ENCODE results near the gene LTBP1. TPM values are rescaled to one million over a fixed set of nuclear protein-coding genes. Genes with fewer than 3 reads are reported as not detected.

The LTBP1 gene
- total and polyA plus RNA-seq, 2 donors: 97.7 to 175 TPM

DNA sequence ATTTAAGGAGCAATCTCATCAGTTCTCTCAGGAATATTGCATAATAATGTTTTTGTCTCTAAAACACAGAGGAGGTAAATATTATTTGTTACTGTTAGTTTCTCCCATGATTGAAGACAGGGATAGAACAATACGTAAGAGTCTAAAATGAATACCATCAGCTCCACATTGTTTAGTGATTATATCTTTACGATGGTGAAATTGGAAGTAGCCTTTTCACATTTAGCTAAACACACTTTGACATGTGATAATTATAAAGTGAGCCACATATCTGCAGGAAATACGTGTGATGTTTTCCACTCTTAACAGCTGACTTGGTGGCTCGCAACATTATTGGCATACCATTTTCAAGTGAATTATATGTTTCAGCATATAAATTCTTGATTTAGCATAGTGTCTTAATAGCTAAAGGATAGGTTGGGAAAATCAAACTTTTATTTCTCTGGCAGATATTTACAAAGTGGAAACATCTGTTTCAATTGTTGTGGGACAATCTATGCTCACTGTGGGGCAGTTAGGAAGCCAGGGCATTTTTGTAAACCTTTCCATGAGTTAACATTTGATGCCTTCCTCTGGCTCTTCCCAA is 321.6 kb downstream of the LTBP1 start:
- H3K27ac ChIP-seq (ENCODE audit: low read depth): no peak overlapping the region
- no peak for DNase-seq (ENCODE audit: extremely low spot score)
- WGBS: 57% methylated on average over 4 of the region's 4 CpGs
- H3K36me3 ChIP-seq (ENCODE audit: insufficient read depth): no peaks in the 10 kb centered on the region
- H3K4me3 ChIP-seq (ENCODE audit: low read depth, low read length): no peak overlapping the region
- H3K4me1 ChIP-seq (ENCODE audit: insufficient read depth): no peaks in the 10 kb centered on the region

DNA sequence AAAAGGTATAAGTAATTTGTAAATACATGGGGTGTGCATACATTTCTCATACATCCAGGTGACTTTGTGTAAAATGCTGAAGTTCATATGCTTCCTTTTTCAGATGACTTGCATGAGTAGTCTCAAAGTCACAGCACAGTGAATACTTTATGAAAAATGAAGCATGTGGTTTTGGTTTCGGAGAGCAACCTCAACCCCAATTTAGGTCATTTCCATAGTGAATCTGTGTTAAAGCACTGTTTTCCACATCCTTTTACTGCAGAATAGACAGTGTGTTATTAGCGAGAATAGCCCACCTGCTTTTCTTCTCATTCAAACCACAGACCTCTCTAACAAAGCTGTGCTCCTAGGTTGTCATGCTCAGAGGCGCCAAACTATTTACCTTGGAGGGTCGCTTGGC is 325.2 kb downstream of the LTBP1 start:
- Histone ChIP-seq H3K4me3 (ENCODE audit: low read depth, low read length) (no peak overlapping the region), H3K36me3 (ENCODE audit: insufficient read depth) (no peaks in the 10 kb centered on the region), H3K27ac (ENCODE audit: low read depth) (no peak overlapping the region), H3K4me1 (ENCODE audit: insufficient read depth) (no peaks in the 10 kb centered on the region)
- DNase-seq (ENCODE audit: extremely low spot score): no peak
- WGBS: 93% methylated on average over 4 of the region's 4 CpGs

DNA sequence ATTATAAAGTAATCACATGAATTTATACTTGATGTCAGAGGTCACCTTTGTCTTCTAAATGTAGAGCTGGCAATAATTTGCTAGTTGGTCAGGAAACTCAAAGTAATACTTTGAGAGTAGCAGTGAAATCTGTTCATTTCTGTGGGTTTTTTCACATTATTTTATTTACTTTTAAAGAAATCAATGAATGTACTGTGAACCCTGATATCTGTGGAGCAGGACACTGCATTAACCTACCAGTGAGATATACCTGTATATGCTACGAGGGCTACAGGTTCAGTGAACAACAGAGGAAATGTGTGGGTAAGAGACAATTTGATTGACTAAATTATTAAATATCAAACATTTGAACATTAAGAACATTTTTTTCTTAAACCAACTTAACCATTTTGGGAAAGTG is 326.7 kb downstream of the LTBP1 start:
- DNase-seq (ENCODE audit: extremely low spot score): no peak
- WGBS: 99% methylated on average over 1 of the region's 1 CpG
- Histone ChIP-seq H3K4me3 (ENCODE audit: low read depth, low read length) (no peak overlapping the region), H3K27ac (ENCODE audit: low read depth) (no peak overlapping the region), H3K36me3 (ENCODE audit: insufficient read depth) (no peaks in the 10 kb centered on the region), H3K4me1 (ENCODE audit: insufficient read depth) (no peaks in the 10 kb centered on the region)

DNA sequence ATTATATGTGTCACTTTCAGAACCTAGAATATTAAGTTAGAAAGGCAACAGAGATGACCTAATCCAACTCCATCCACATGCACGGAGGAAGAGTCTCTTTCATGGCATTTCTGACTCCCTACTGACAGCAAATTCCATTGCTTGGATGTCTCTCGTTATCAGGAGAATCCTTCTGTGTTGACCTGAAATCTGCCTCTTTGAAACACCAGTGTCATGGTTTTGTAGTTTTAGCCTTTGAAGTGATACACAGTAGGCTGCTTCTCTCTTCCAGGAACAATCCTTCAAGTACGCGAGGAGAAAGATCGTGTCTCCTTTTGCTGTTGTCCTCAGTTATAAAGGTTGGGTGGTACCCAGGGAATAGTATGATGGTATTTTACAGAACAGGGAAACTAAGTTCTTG is 327.8 kb downstream of the LTBP1 start:
- H3K36me3 ChIP-seq (ENCODE audit: insufficient read depth): no peaks in the 10 kb centered on the region
- H3K4me3 ChIP-seq (ENCODE audit: low read depth, low read length): no peak overlapping the region
- 91% methylated on average over 5 of the region's 5 CpGs for WGBS
- H3K4me1 ChIP-seq (ENCODE audit: insufficient read depth): no peaks in the 10 kb centered on the region
- DNase-seq (ENCODE audit: extremely low spot score): no peak
- H3K27ac ChIP-seq (ENCODE audit: low read depth): no peak overlapping the region

DNA sequence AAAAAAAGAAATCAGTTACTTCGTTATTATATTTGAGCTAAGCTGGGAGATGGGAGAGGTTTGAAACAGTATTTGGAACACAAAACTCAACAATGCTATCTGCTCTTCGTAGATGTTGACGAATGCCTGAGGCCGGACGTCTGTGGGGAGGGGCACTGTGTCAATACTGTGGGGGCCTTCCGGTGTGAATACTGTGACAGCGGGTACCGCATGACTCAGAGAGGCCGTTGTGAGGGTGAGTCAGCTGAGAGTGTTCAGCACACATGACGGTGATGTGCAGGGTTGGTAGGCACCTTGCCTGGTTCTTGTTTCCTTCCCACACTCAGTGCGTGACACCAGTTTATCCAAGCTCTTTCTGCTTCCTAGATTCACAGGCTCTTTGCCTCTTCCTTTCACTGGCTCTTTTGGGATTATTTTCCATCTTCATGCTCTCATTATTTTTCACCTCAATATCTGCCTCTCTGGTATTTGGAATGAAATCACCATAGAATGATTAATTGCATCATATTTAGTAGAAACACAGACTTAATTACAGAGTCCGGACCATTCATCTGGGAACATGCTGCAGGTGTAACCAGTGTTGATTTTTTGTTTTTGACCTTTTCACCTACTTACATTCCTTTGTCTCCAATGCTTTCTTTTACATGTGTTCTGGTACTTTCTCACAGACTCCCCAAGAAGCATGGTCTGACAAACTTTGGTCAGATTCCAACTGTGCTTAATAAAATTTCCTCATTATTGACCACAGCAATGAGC is 329.1 kb downstream of the LTBP1 start:
- Histone ChIP-seq H3K36me3 (ENCODE audit: insufficient read depth) (no peaks in the 10 kb centered on the region), H3K4me1 (ENCODE audit: insufficient read depth) (no peaks in the 10 kb centered on the region), H3K27ac (ENCODE audit: low read depth) (no peak overlapping the region), H3K4me3 (ENCODE audit: low read depth, low read length) (no peak overlapping the region)
- 81% methylated on average over 12 of the region's 12 CpGs for WGBS
- no peak for DNase-seq (ENCODE audit: extremely low spot score)

DNA sequence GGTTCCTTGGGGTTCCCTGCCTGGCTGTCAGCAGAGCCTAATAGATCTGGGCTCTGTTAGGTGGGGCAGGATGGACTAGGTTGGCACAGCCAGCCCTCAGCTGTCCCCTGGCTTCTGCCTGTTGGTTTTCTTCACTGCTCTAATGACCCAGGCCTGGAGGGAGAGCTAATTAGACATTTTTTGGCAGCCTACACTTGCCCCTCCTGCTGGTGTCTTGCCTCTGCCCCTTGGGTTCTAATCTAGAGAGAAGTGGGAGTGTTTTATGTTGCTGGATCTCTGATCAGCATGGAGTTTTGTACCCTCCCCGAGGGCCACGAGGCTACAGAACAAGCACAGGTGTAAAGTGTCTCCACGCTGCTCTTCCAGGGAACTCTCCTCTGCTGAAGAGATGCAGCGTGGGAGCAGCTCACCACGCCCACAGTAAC is 330.3 kb downstream of the LTBP1 start:
- no peak for DNase-seq (ENCODE audit: extremely low spot score)
- Histone ChIP-seq H3K27ac (ENCODE audit: low read depth) (no peak overlapping the region), H3K4me1 (ENCODE audit: insufficient read depth) (no peaks in the 10 kb centered on the region)

DNA sequence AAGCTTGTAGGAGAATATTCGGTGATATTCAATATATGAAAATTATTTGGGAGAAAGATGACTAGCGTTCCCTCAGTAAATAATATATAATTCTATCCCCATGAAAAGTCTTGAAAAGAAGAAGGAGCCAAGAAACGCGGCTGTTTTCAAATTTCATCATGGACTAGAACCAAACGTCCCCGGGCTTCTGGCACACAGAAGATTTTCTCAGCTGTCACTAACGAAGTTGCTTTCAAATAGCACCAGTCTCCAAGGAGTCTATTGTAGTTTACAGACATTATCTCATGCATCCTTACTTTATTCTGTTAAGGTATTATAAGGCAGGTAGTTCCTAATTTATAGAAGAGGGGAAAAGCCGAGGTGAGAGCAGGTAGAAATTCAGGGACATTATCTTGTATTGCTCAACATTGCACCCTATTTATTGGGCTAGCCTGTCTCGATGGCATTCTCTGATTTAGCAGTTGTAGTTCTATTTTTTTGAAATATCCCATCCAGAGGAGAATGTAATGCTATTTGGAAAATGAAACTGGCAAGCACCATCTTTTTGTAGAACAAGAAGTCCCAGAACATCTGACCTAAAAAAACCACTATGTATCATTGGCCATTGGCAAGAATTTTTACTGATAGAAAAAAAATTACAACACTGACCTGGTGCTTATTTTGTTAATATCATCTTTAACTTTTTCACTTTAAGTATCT is 331.6 kb downstream of the LTBP1 start:
- DNase-seq (ENCODE audit: extremely low spot score): no peak
- no peak overlapping the region for H3K4me3 ChIP-seq (ENCODE audit: low read depth, low read length)
- 89% methylated on average over 9 of the region's 9 CpGs for WGBS
- H3K4me1 ChIP-seq (ENCODE audit: insufficient read depth): no peaks in the 10 kb centered on the region
- H3K27ac ChIP-seq (ENCODE audit: low read depth): no peak overlapping the region
- peaks cover 1% of the 10 kb centered on the region for H3K36me3 ChIP-seq (ENCODE audit: insufficient read depth)

More for the DNA sequence above, 330.3 kb downstream of the LTBP1 start:
- H3K4me3 ChIP-seq (ENCODE audit: low read depth, low read length): no peak overlapping the region
- 73% methylated on average over 5 of the region's 5 CpGs for WGBS
- peaks cover 1% of the 10 kb centered on the region for H3K36me3 ChIP-seq (ENCODE audit: insufficient read depth)

DNA sequence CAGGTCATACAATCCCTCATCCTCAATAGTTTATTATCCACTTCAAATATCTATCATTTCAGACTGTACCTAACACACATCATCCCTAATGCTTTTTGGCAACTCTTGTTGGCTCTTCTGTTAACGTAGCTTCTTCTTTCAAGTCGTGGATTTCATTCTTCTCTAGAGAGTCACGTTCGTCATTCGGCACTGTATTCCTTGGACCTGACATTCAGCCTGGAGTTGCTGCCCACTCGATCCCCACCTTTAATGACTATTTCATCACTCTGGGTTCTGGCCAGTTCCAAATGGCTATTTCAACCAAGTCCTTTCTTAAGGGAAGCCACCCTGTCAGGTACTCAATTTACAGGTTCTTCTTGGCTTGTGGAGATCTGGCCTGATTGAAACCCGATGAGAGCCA is 337.5 kb downstream of the LTBP1 start:
- Histone ChIP-seq H3K4me3 (ENCODE audit: low read depth, low read length) (no peak overlapping the region), H3K27ac (ENCODE audit: low read depth) (no peak overlapping the region), H3K36me3 (ENCODE audit: insufficient read depth) (peaks cover 1% of the 10 kb centered on the region), H3K4me1 (ENCODE audit: insufficient read depth) (no peaks in the 10 kb centered on the region)
- 93% methylated on average over 7 of the region's 7 CpGs for WGBS
- DNase-seq (ENCODE audit: extremely low spot score): no peak

DNA sequence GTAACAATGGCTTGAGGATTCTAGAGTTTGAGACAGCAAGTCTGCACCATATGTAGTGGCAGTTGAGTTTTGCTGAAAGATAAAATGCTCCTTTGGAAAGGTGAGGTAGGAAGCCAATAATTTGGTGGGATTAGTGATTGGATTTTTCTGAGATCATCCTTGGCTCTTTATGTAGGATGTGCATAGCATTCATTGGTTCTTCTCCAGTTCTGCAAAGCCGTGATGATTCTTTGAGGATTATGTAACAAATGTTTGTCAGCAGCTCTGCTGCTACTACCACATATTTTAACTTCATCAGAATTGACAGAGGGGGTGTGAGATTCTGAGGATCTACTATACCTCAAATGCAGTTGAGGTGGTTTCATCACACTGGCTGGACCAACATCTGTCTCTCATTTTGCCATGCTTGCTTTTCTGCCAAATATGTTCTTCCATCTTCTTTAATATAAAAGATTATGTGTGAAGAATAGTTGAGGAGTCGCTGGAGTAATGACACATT is 340.8 kb downstream of the LTBP1 start:
- no peak overlapping the region for H3K4me3 ChIP-seq (ENCODE audit: low read depth, low read length)
- 81% methylated on average over 2 of the region's 2 CpGs for WGBS
- H3K4me1 ChIP-seq (ENCODE audit: insufficient read depth): no peaks in the 10 kb centered on the region
- no peak for DNase-seq (ENCODE audit: extremely low spot score)
- no peak overlapping the region for H3K27ac ChIP-seq (ENCODE audit: low read depth)
- H3K36me3 ChIP-seq (ENCODE audit: insufficient read depth): no peaks in the 10 kb centered on the region

DNA sequence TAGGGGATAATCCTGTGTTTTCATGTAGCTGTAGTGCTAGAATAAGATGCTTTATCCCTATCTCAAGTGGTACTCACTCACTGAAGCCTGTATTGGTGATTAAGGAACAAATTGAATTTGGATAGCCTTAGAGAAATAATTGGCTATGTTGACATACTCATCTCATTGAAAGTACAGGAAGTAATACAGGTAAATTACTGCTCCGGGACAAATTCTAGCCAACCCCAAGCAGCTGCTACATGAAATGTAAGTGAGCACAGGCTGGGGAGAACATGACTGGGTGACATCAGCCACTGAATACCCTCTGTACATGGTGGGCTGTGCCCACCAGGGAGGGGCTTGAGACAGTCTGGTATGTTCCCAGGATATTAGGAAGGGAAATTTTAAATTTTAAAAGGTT is 341.3 kb downstream of the LTBP1 start:
- Histone ChIP-seq H3K4me1 (ENCODE audit: insufficient read depth) (no peaks in the 10 kb centered on the region), H3K36me3 (ENCODE audit: insufficient read depth) (no peaks in the 10 kb centered on the region), H3K4me3 (ENCODE audit: low read depth, low read length) (no peak overlapping the region), H3K27ac (ENCODE audit: low read depth) (no peak overlapping the region)
- DNase-seq (ENCODE audit: extremely low spot score): no peak
- 82% methylated on average over 1 of the region's 1 CpG for WGBS

DNA sequence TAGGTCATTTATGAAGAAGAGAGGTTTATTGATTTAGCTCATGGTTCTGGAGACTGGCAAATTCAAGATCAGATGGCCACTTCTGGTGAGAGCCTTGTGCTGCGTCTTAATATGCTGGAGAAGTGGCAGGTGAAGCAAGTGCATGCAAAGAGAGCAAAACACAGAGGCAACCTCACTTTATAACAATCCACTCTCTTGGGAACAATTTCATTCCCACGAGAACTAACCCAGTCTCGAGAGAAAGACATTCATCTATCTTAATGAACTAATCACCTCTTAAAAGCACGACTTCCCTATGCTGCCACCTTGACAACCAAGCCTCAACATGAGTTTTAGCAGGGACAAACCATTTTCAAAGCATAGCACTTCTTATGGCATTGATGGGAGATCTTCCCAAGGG is 343.2 kb downstream of the LTBP1 start:
- DNase-seq (ENCODE audit: extremely low spot score): no peak
- Histone ChIP-seq H3K4me1 (ENCODE audit: insufficient read depth) (no peaks in the 10 kb centered on the region), H3K4me3 (ENCODE audit: low read depth, low read length) (no peak overlapping the region), H3K27ac (ENCODE audit: low read depth) (no peak overlapping the region), H3K36me3 (ENCODE audit: insufficient read depth) (no peaks in the 10 kb centered on the region)
- WGBS: 95% methylated on average over 4 of the region's 4 CpGs

DNA sequence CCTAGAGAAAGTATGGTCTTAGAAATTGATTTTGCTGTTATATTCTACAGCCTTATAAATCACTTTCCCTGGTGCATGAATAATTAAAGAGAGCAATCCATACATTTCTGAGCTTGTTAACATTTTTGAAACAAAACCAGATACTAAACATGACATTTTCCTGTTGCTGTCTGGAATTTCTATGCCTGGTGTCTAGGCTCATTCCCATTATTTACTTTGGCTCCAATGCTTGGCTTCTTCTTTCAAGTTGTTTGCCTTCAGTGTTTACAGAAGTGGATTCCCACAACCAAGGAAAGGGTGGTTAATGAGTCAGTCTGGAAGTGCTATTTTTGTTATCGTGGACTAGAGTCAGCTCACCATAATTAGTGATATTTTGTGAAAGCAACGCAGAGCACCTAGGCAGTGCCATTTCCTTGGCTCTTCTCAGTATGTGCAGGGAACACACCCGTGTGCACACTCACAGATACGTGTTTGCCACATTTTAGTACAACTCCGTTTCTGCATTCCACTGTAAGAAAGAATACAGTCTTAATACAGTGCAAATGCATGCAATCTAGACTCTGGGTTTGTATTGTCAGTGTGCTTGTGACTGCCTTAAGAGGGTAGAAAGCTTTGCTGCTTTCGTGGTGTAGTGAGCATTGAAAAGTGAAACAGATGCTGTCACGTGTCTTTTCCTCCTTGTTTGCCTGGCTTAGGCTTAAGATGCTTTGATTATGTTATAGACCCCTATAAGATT is 344.7 kb downstream of the LTBP1 start:
- no peaks in the 10 kb centered on the region for H3K4me1 ChIP-seq (ENCODE audit: insufficient read depth)
- no peak overlapping the region for H3K27ac ChIP-seq (ENCODE audit: low read depth)
- 15% methylated on average over 7 of the region's 7 CpGs for WGBS
- no peaks in the 10 kb centered on the region for H3K36me3 ChIP-seq (ENCODE audit: insufficient read depth)
- no peak for DNase-seq (ENCODE audit: extremely low spot score)
- no peak overlapping the region for H3K4me3 ChIP-seq (ENCODE audit: low read depth, low read length)

DNA sequence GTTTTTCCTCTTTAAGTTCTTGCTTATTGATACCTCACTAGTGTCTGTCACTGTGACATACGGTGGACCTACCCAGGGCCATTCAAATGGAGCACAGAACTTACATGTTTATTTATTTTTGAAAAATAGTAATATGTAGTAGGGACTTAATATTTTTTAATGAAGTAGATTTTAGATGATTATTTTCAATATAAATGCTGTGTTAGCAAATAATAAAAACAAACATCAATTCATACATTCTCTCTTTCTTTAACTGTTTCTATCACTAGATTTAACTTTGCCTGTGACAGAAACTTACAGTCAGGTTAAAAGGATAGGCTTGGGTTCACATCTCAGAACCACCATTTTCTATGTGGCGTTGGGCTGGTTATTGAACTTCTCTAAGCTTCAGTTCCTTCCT is 345.3 kb downstream of the LTBP1 start:
- no peak for DNase-seq (ENCODE audit: extremely low spot score)
- H3K27ac ChIP-seq (ENCODE audit: low read depth): no peak overlapping the region
- no peak overlapping the region for H3K4me3 ChIP-seq (ENCODE audit: low read depth, low read length)
- WGBS: 80% methylated on average over 2 of the region's 2 CpGs
- no peaks in the 10 kb centered on the region for H3K36me3 ChIP-seq (ENCODE audit: insufficient read depth)
- H3K4me1 ChIP-seq (ENCODE audit: insufficient read depth): no peaks in the 10 kb centered on the region
